MM.1S (cell line): ENCODE results near the gene EAF2.

Source experiments
- DNase-seq: peaks from one replicate; pipeline ENCODE4 v3.0.0-alpha.2; 2015
- H2AFZ ChIP-seq: fragments of 300-600 bp; sonication (generic); 2 replicates; pipeline ENCODE4 v1.6.0; 2016; ENCODE audit warnings: antibody characterized with exemption, low read length
- H3F3A ChIP-seq: fragments of 300-600 bp; sonication (generic); 2 replicates; pipeline ENCODE4 v1.6.1; 2016; ENCODE audit warnings: mild to moderate bottlenecking, antibody characterized with exemption, low read length, moderate library complexity, mixed read lengths; ENCODE audit not compliant: insufficient read depth
- H3K27ac ChIP-seq: fragments of 300-600 bp; sonication (generic); 2 replicates; pipeline ENCODE4 v1.5.1; 2016; ENCODE audit warnings: mild to moderate bottlenecking, low read length
- H3K27me3 ChIP-seq: fragments of 300-600 bp; sonication (generic); replicated peaks from 2 replicates; pipeline ENCODE4 v1.6.0; 2016; ENCODE audit warnings: low read length; ENCODE audit not compliant: insufficient read depth
- H3K36me3 ChIP-seq: fragments of 300-600 bp; sonication (generic); replicated peaks from 2 replicates; pipeline ENCODE4 v1.6.1; 2016; ENCODE audit warnings: mild to moderate bottlenecking, low read length, mixed read lengths; ENCODE audit not compliant: insufficient read depth
- H3K4me1 ChIP-seq: fragments of 300-600 bp; sonication (generic); 2 replicates; pipeline ENCODE4 v1.6.1; 2016; ENCODE audit warnings: low read length, mixed read lengths
- H3K4me2 ChIP-seq: fragments of 300-600 bp; sonication (generic); 2 replicates; pipeline ENCODE4 v1.6.0; 2016; ENCODE audit warnings: low read depth, low read length
- H3K4me3 ChIP-seq: fragments of 300-600 bp; sonication (generic); 2 replicates; pipeline ENCODE4 v1.5.1; 2016; ENCODE audit warnings: low read length, mixed read lengths
- H3K79me2 ChIP-seq: fragments of 300-600 bp; sonication (generic); 2 replicates; pipeline ENCODE4 v1.6.1; 2016; ENCODE audit warnings: mixed run types, low read length, mixed read lengths
- H3K9ac ChIP-seq: fragments of 300-600 bp; sonication (generic); 2 replicates; pipeline ENCODE4 v1.6.1; 2016; ENCODE audit warnings: low read length, mixed read lengths
- H3K9me2 ChIP-seq: fragments of 300-600 bp; sonication (generic); replicated peaks from 2 replicates; pipeline ENCODE4 v1.6.1; 2016; ENCODE audit warnings: mild to moderate bottlenecking, low read length, mixed read lengths; ENCODE audit not compliant: insufficient read depth
- H3K9me3 ChIP-seq: fragments of 300-600 bp; sonication (generic); replicated peaks from 2 replicates; pipeline ENCODE4 v1.6.1; 2016; ENCODE audit warnings: mild to moderate bottlenecking, low read length, mixed read lengths; ENCODE audit not compliant: insufficient read depth
- H4K20me1 ChIP-seq: fragments of 300-600 bp; sonication (generic); 2 replicates; pipeline ENCODE4 v1.6.1; 2016; ENCODE audit warnings: mild to moderate bottlenecking, low read length, moderate library complexity, mixed read lengths; ENCODE audit not compliant: insufficient read depth
- CTCF ChIP-seq: fragments of 300-600 bp; sonication (generic); IDR thresholded peaks from 2 replicates; pipeline ENCODE4 v1.5.1; 2016; ENCODE audit warnings: antibody characterized with exemption, low read length, mixed read lengths
- EZH2 ChIP-seq: fragments of 300-600 bp; sonication (generic); optimal IDR thresholded peaks from 2 replicates; pipeline ENCODE3; 2017; ENCODE audit warnings: low read depth, mild to moderate bottlenecking, antibody characterized with exemption, low read length, mixed read lengths
- EZH2phosphoT487 ChIP-seq: fragments of 300-600 bp; sonication (generic); IDR thresholded peaks from 2 replicates; pipeline ENCODE4 v1.6.1; 2018; ENCODE audit warnings: antibody characterized with exemption, low read length

Gene EAF2

DNA sequence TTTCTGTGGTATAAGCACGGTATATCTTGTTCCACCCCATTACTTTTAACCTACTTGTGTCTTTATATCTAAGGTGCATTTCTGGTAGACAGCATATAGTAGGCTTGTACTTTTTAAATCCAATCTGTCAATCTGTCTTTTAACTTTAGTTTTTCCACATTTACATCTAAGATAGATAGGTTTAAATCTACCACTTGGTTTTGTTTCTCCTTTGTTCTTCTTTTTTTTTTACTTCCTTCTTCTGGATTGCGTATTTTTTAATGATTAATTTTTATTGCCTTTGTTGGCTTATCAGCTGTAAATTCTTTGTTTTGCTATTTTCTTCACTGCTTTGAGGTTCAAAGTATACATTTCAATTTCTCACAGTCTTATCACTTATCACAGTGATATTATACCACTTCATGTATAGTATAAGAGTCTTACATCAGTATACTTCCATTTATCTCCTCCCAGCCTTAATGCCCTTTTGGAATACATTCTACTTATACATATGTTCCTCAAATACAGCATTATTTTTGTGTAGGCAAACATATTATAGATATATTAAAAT lies 31.2 kb upstream of the EAF2 start:
- H3K79me2 ChIP-seq, result peaks cover 40% of the 10 kb centered on the region
- TF ChIP-seq CTCF (no peak), EZH2phosphoT487 (no peak), EZH2 (no peak)
- peaks cover 13% of the 10 kb centered on the region for H3F3A ChIP-seq
- no peak for DNase-seq
- no peak overlapping the region for H3K27ac ChIP-seq
- H3K36me3 ChIP-seq, result peaks cover 25% of the 10 kb centered on the region
- H3K9ac ChIP-seq, result no peak overlapping the region
- no peak overlapping the region for H3K4me3 ChIP-seq
- no peak overlapping the region for H3K4me2 ChIP-seq
- H3K9me2 ChIP-seq, result no peaks in the 10 kb centered on the region
- H3K4me1 ChIP-seq, result peaks cover 24% of the 10 kb centered on the region
- H4K20me1 ChIP-seq, result no peaks in the 10 kb centered on the region
- H3K9me3 ChIP-seq, result no peaks in the 10 kb centered on the region
- H3K27me3 ChIP-seq, result no peaks in the 10 kb centered on the region
- H2AFZ ChIP-seq, result no peak overlapping the region

DNA sequence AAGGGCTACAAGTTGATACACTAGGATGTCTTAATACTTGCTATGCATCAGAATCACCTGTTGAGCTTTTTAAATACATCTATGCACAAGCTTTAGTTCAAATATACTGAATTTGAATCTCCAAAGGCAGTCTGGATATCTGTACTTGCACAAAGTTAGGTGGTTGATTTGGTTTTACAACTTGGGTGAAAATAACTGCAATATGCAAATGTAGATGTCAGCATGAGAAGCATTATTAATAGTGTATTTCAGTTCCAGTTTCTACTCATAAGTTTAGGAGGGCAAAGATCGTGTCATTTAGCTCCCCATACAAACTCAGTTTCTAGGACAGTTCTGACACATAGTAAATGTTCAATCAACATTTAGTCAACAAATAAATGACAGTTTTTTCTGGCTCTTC lies 25.8 kb upstream of the EAF2 start:
- Histone ChIP-seq H3K4me3 (peak overlapping the region; percentile 12; the same call in 1 of the 2 replicates), H3K9me3 (no peaks in the 10 kb centered on the region), H3K79me2 (peaks cover 62% of the 10 kb centered on the region), H3K27me3 (no peaks in the 10 kb centered on the region), H3K4me1 (peaks cover 42% of the 10 kb centered on the region), H3K4me2 (peak overlapping the region; percentile 74), H3K36me3 (peaks cover 32% of the 10 kb centered on the region), H3F3A (peaks cover 32% of the 10 kb centered on the region), H3K9me2 (no peaks in the 10 kb centered on the region), H4K20me1 (no peaks in the 10 kb centered on the region), H3K9ac (peak overlapping the region; percentile 32; the same call in 1 of the 2 replicates), H2AFZ (no peak overlapping the region), H3K27ac (peak overlapping the region; percentile 88)
- DNase-seq, result peak; percentile 92
- TF ChIP-seq CTCF, result no peak
- TF ChIP-seq EZH2, result no peak
- no peak for TF ChIP-seq EZH2phosphoT487

DNA sequence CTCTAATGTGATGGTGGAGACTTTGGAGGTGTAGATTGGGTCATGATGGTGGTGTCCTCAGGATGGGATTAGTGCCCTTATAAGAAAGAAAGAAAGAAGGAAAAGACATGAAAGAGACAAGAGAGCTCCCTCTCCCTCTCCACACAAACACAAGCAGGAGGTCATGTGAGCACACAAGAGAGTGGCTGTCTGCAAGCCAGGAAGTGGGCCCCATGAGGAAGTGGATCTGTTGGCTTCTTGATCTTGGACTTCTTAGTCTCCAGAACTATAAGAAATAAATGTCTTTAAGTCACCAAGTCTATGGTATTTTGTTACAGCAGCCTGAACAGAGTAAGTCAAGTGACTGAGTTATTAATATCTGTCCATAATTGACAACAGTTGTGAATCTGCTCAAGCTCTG lies 17.3 kb upstream of the EAF2 start:
- Histone ChIP-seq H3K9me2 (no peaks in the 10 kb centered on the region), H2AFZ (no peak overlapping the region), H3F3A (no peaks in the 10 kb centered on the region), H3K27ac (no peak overlapping the region), H3K27me3 (no peaks in the 10 kb centered on the region), H3K36me3 (peaks cover 10% of the 10 kb centered on the region; the same call in 1 of the 2 replicates), H3K9me3 (no peaks in the 10 kb centered on the region), H3K9ac (no peak overlapping the region), H3K4me3 (no peak overlapping the region), H3K4me2 (no peak overlapping the region), H3K79me2 (peaks cover 83% of the 10 kb centered on the region), H4K20me1 (no peaks in the 10 kb centered on the region), H3K4me1 (peaks cover 33% of the 10 kb centered on the region)
- no peak for TF ChIP-seq EZH2phosphoT487
- TF ChIP-seq EZH2, result no peak
- DNase-seq, result no peak

- H3K9me3 ChIP-seq, result no peaks in the 10 kb centered on the region
- H3K27me3 ChIP-seq, result no peaks in the 10 kb centered on the region
- H3K9me2 ChIP-seq, result no peaks in the 10 kb centered on the region
- peaks cover 10% of the 10 kb centered on the region; the same call in 1 of the 2 replicates for H3K36me3 ChIP-seq
- no peak overlapping the region for H3K4me3 ChIP-seq
- H3K27ac ChIP-seq, result peak overlapping the region; percentile 16; the same call in 1 of the 2 replicates
- H3K9ac ChIP-seq, result no peak overlapping the region
- no peak overlapping the region for H2AFZ ChIP-seq
- TF ChIP-seq EZH2phosphoT487 (no peak), EZH2 (no peak), CTCF (no peak)
- no peak overlapping the region for H3K4me2 ChIP-seq
- DNase-seq, result no peak
- H3K79me2 ChIP-seq, result peaks cover 85% of the 10 kb centered on the region
- no peaks in the 10 kb centered on the region for H3F3A ChIP-seq
- peaks cover 41% of the 10 kb centered on the region for H3K4me1 ChIP-seq
- H4K20me1 ChIP-seq, result no peaks in the 10 kb centered on the region
These were observed 16.4 kb upstream of the EAF2 start for GRCh38 chr3:121818578-121818977.
